Astrocyte (in vitro differentiated cells and primary cell): Measurements from ENCODE around the gene PLEKHN1. TPM values are rescaled to one million over a fixed set of nuclear protein-coding genes. Genes with fewer than 3 reads are reported as not detected.
A peak's percentile ranks its signal among the peaks of the same experiment; 100 is the strongest.

Experiments
- DNase-seq: peaks from one replicate; pipeline ENCODE4 v3.0.0-alpha.2; 2010; ENCODE audit warnings: low read depth
- FAIRE-seq: peaks from 2 replicates; lab custom pipeline; 2011; peaks lifted over from hg19 to GRCh38; lab: Jason Lieb, UNC
- H2AFZ ChIP-seq: 2 replicates; pipeline ENCODE4 v1.6.0; 2012; ENCODE audit warnings: low read depth, low read length, inconsistent platforms
- H3K27ac ChIP-seq: 2 replicates; pipeline ENCODE4 v1.5.1; 2011; ENCODE audit warnings: low read depth, low read length, inconsistent platforms
- H3K27me3 ChIP-seq: 2 replicates; pipeline ENCODE4 v1.6.0; 2011; ENCODE audit warnings: low read length, inconsistent platforms; ENCODE audit not compliant: insufficient read depth
- H3K36me3 ChIP-seq: 2 replicates; pipeline ENCODE4 v1.5.1; 2011; ENCODE audit warnings: low read length, inconsistent platforms; ENCODE audit not compliant: insufficient read depth
- H3K4me1 ChIP-seq: 2 replicates; pipeline ENCODE4 v1.5.1; 2011; ENCODE audit warnings: low read length, inconsistent platforms; ENCODE audit not compliant: insufficient read depth
- H3K4me2 ChIP-seq: 2 replicates; pipeline ENCODE4 v1.6.0; 2012; ENCODE audit warnings: low read length, inconsistent platforms
- H3K4me3 ChIP-seq: 2 replicates; pipeline ENCODE4 v1.5.1; 2011; ENCODE audit warnings: low read depth, mild to moderate bottlenecking, low read length, inconsistent platforms; ENCODE audit not compliant: insufficient read depth
- H3K79me2 ChIP-seq: 2 replicates; pipeline ENCODE4 v1.6.0; 2012; ENCODE audit warnings: mild to moderate bottlenecking, low read length, inconsistent platforms; ENCODE audit not compliant: insufficient read depth
- H3K9ac ChIP-seq: 2 replicates; pipeline ENCODE4 v1.6.0; 2012; ENCODE audit warnings: mild to moderate bottlenecking, low read length, inconsistent platforms
- H3K9me3 ChIP-seq: 2 replicates; pipeline ENCODE4 v1.5.1; 2012; ENCODE audit warnings: low read depth, mild to moderate bottlenecking, low read length, inconsistent platforms; ENCODE audit not compliant: insufficient read depth
- H4K20me1 ChIP-seq: 2 replicates; pipeline ENCODE4 v1.6.0; 2012; ENCODE audit warnings: low read length, inconsistent platforms; ENCODE audit not compliant: insufficient read depth
- H3K27ac Mint-ChIP-seq: one replicate; pipeline ENCODE4 v1.8.0; 2021; ENCODE audit warnings: mild to moderate bottlenecking, mixed read lengths; ENCODE audit not compliant: unreplicated experiment
- H3K27me3 Mint-ChIP-seq: one replicate; pipeline ENCODE4 v1.8.0; 2021; ENCODE audit warnings: low read depth, mixed read lengths; ENCODE audit not compliant: unreplicated experiment
- H3K36me3 Mint-ChIP-seq: one replicate; pipeline ENCODE4 v1.8.0; 2021; ENCODE audit warnings: low read depth, mixed read lengths; ENCODE audit not compliant: unreplicated experiment
- H3K4me1 Mint-ChIP-seq: one replicate; pipeline ENCODE4 v1.8.0; 2021; ENCODE audit warnings: low read depth, mixed read lengths; ENCODE audit not compliant: unreplicated experiment
- H3K4me3 Mint-ChIP-seq: one replicate; pipeline ENCODE4 v1.8.0; 2021; ENCODE audit warnings: mild to moderate bottlenecking, moderate library complexity, mixed read lengths; ENCODE audit not compliant: unreplicated experiment
- H3K9me3 Mint-ChIP-seq: one replicate; pipeline ENCODE4 v1.8.0; 2021; ENCODE audit warnings: mild to moderate bottlenecking, mixed read lengths; ENCODE audit not compliant: unreplicated experiment
- CTCF ChIP-seq: IDR thresholded peaks from 2 replicates; pipeline ENCODE4 v1.5.1; 2011; ENCODE audit warnings: low read depth, mild to moderate bottlenecking, inconsistent platforms, low read length, moderate library complexity; ENCODE audit not compliant: insufficient read depth
- EZH2 ChIP-seq: IDR thresholded peaks from 2 replicates; pipeline ENCODE4 v1.6.1; 2012; ENCODE audit warnings: mild to moderate bottlenecking, low read length, inconsistent platforms; ENCODE audit not compliant: insufficient read depth
- total RNA-seq: library from RNA; stranded (reverse); gene quantifications from 2 replicates; pipeline ENCODE4 v1.2.1, GENCODE V29; 2021

PLEKHN1 gene
- total RNA-seq, 1 donor from 2014 or later = 2.4 TPM

- Histone ChIP-seq H3K4me3 (no peak overlapping the region), H3K4me1 (peaks cover 15% of the 10 kb centered on the region), H3K27ac (no peak overlapping the region), H4K20me1 (peaks cover 15% of the 10 kb centered on the region), H3K9me3 (no peaks in the 10 kb centered on the region), H3K9ac (no peak overlapping the region), H3K79me2 (no peaks in the 10 kb centered on the region), H3K4me2 (peak overlapping the region; percentile 16), H2AFZ (no peak overlapping the region), H3K27me3 (peaks cover 9% of the 10 kb centered on the region), H3K36me3 (no peaks in the 10 kb centered on the region)
- H3K4me3 Mint-ChIP-seq = no peak overlapping the region
- no peak overlapping the region for H3K27ac Mint-ChIP-seq
- peaks cover 9% of the 10 kb centered on the region for H3K4me1 Mint-ChIP-seq
- peaks cover 2% of the 10 kb centered on the region for H3K9me3 Mint-ChIP-seq
- no peak for FAIRE-seq
- DNase-seq = no peak
- TF ChIP-seq CTCF (no peak), EZH2 (peak; percentile 56)
- H3K27me3 Mint-ChIP-seq = peaks cover 42% of the 10 kb centered on the region
- H3K36me3 Mint-ChIP-seq = no peaks in the 10 kb centered on the region
Observed at GRCh38 chr1:934991-935750, 31.1 kb upstream of the PLEKHN1 start.

GRCh38 chr1:935751-936231, 30.5 kb upstream of the PLEKHN1 start:
- Histone ChIP-seq H3K27me3 (peaks cover 9% of the 10 kb centered on the region), H3K4me2 (peak overlapping the region; percentile 16), H3K36me3 (no peaks in the 10 kb centered on the region), H4K20me1 (peaks cover 15% of the 10 kb centered on the region), H3K79me2 (no peaks in the 10 kb centered on the region), H3K9me3 (no peaks in the 10 kb centered on the region), H3K9ac (no peak overlapping the region), H2AFZ (no peak overlapping the region), H3K4me1 (peaks cover 21% of the 10 kb centered on the region), H3K4me3 (no peak overlapping the region), H3K27ac (no peak overlapping the region)
- Mint-ChIP-seq H3K4me1 (peaks cover 9% of the 10 kb centered on the region), H3K9me3 (peaks cover 2% of the 10 kb centered on the region), H3K36me3 (no peaks in the 10 kb centered on the region), H3K4me3 (no peak overlapping the region), H3K27ac (no peak overlapping the region), H3K27me3 (peaks cover 42% of the 10 kb centered on the region)
- FAIRE-seq = no peak
- DNase-seq = no peak
- TF ChIP-seq CTCF = no peak
- TF ChIP-seq EZH2 = no peak
